GM19328 (cell line): ENCODE data around the gene CDH2.
"Not testable (repeated sequence)": the region's sequence is repeated elsewhere in the genome, so short reads cannot be mapped to it uniquely, and the experiment has no call there.

Experiments
- ATAC-seq: cut with Tn5 transposase; IDR thresholded peaks from one replicate; pipeline ENCODE4 v1.9.1; 2021; ENCODE audit warnings: mild to moderate bottlenecking, moderate library complexity; ENCODE audit not compliant: unreplicated experiment

The CDH2 gene

DNA sequence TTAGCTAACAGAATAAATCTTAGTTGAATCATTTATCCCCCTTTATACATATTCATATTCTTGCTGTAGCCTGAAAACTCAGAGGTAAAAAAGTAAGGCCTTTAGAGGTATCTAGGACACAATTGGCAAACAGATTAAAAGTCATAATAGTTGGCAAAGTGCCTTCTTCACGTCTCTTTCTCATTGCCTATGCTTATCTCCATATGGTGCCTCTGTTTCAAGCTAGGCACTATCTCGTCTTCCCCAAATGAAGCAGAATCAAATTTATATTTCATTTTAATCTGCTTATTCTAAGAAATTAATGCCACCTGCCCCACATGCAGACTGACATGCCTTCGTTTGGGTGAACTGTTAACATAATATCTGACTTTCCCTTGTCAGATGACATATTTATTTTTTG lies 245.4 kb downstream of the CDH2 start:
- ATAC-seq: no peak

DNA sequence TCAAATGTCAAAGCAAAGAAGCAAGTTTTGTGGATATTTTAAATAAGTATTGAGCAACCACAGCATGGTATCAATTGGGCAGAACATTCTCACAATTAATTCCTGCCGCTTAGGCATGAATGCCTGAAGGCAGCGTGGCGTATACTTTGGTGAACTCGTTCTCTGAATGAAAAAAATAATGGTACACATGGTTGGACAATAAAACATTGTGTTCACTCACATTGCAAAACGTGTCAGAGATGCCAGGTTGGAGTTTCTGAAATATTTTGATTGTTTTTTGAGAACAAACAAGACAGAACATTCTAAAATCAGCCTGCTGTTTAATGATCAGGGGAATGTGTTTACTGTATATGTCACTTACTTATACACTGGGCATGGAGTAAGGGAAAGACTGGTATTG lies 254.2 kb downstream of the CDH2 start:
- no peak for ATAC-seq

DNA sequence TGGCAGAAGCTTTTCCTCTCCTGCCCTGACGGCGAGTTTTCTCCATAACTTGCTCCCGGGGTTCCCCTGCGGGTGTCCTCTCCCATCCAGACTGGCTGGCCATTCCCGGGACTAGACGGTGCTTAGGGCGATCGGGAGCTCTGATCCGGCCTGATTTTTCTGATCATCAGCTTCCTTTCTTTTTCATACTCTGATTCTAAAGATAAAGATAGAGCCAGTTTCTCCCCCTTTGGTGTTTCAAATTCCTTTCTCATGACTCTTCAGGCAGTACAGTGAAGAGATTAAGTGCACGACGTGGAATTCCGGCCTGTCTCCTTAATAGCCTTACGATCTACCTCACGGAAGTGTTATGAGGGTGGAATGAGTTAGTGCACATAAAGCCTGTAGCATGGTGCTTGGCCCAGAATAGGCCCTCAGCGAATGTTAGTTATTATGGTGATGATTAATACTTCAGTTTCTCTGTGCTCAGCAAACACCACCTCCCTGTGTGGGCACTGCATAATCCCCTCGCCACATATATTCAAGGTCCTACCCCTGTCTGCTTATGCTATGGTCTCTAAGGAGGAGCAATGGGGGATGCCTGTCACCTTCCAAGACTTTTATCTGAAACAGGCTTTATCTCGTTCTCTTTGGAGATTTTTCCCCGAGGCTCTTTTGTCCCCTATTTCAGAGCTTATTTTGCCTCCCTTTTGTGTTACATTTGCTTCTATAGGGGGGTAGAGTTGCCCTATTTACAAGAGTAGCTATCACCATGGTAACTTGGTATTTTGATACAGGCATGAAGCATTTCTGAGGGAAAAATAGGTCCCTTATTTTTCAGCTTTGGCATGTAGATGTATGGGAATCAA lies 254.8 kb downstream of the CDH2 start:
- no peak for ATAC-seq

DNA sequence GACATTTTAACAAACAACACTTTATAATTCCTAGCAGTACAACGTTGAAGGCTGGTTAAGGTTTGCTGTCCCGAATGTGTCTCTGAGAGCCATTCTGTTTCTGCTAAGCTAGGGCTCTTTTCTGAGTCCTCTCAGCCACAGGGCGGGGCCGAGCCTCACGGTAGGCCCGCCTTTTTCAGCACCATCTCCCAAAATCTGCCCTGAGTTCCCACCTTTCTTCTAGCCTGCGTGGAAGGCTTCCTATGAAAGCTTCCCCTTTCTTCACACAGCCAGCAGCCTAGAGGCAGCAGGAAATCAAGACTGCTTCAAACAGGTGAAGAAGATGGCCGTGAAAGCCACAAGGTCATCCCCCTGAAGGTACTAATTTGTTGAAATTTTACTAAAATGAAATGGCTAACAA lies 255.5 kb downstream of the CDH2 start:
- no peak for ATAC-seq

DNA sequence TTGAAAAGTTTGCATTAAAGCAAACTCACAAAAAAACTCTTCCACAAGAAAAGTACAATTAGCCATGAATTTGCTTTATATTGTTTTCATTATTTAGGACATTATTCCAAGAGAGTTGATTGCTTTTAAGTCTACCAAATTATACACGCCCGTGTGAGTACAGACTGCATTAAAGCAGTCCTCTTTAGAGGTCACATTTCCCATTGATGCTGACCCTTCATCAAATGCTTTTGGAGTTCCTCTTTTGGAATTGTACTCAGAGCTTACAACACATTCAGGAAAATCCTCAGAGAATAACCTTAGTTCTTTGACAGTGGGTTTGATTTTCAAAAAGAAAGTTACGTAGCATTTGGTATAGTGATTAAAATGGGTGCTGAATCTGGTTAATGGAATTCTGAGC lies 256.1 kb downstream of the CDH2 start:
- no peak for ATAC-seq

DNA sequence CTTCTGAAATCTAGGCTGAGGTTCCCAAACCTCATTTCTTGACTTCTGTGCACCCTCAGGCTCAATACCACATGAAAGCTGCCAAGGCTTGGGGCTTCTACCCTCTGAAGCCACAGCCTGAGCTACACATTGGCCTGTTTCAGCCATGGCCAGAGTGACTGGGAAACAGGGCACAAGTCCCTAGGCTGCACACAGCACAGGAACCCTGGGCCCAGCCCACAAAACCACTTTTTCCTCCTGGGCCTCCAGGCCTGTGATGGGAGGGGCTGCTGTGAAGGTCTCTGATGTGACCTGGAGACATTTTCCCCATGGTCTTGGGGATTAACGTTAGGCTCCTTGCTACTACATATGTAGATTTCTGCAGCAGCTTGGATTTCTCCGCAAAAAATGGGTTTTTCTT lies 270.7 kb downstream of the CDH2 start:
- not testable (repeated sequence) for ATAC-seq

DNA sequence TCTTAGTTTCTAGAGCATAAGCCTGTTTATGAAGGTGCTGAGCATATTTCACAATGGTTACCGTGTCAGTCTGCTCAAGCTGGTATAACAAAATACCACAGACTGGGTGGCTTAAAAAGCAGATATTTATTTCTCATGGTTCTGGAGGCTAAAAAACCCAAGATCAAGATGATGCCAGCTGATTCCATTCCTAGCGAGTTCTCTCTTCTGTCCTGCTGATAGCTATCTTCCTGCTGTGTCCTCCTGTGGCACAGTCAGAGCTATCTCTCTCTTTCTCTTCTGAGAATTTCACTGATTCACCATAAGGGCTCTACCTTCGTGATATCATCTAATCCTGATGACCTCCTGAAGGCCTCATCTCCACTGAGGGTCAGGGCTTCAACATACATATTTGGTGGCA lies 273.0 kb downstream of the CDH2 start:
- ATAC-seq: no peak

DNA sequence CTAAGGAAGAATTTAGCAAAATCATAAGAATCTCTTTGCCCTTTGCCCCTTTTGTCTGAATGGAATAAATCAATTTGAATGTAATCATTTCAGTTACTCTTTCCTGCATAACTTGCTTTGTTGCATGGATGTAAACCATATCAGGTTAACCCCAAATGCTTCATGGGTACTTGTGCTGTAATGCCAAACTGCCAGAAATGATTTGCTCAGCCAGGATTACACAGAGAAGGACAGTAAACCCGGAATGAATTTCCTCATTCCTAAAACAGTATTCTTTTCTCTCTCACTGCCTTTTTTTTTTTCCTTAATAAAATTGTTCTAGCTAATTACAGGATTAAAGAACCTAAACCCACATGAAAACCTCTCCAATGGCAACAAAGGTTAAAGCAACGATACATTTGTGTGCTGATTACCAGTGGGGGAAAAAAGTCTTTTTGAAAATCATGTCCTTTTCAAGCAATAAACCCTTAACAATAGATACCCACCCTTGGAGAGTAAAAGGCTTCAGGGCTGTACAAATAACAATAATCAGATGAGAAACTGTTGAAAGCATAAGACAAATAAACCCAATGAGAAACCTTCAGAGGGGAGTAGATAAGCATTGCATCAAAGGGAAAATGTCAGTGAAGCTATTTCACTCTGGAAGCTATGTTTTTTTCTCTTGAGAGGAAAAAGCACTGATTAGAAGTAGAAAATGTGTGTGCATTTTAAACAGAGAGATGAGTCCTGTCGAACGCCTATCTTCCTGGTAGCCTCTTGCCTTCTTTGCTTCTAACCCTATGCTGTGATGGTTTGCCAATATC lies 275.3 kb downstream of the CDH2 start:
- no peak for ATAC-seq
